ENCODE data around the gene PPM1J.

- TF ChIP-seq CTCF (IDR thresholded peaks at IDR 0.05; ENCODE audit: low read depth, low read length) (no peak), POLR2A (IDR thresholded peaks at IDR 0.05; ENCODE audit: extremely low read depth, insufficient read length) (no peak), MAX (IDR thresholded peaks at IDR 0.05; ENCODE audit: low read depth, low read length) (no peak)
Observed at GRCh38 chr1:112701227-112702066, 13.7 kb downstream of the PPM1J start.

Data from NB4 (cell line).